GM06990 (cell line): ENCODE data around the gene IL1RAPL1.
A peak's percentile ranks its signal among the peaks of the same experiment; 100 is the strongest.

Experiments
- DNase-seq: peaks from one replicate; pipeline ENCODE4 v3.0.0-alpha.2; 2011; ENCODE audit not compliant: insufficient read length; ENCODE audit errors: extremely low read depth
- H3K27me3 ChIP-seq: replicated peaks from 2 replicates; pipeline ENCODE4 v1.6.0; 2011; ENCODE audit warnings: low read length; ENCODE audit not compliant: control insufficient read depth, insufficient read depth
- H3K36me3 ChIP-seq: 2 replicates; pipeline ENCODE4 v1.5.1; 2011; ENCODE audit warnings: low read length; ENCODE audit not compliant: control insufficient read depth, insufficient read depth
- H3K4me3 ChIP-seq: replicated peaks from 2 replicates; pipeline ENCODE4 v1.5.1; 2011; ENCODE audit warnings: low read depth, mild to moderate bottlenecking, control low read depth, low read length
- TF ChIP-seq, protein P1 (sequence below): IDR thresholded peaks from 2 replicates; pipeline ENCODE4 v1.5.1; 2011; ENCODE audit warnings: low read length, control low read depth, mild to moderate bottlenecking, inconsistent platforms; ENCODE audit not compliant: insufficient read depth, poor library complexity, severe bottlenecking

IL1RAPL1 gene

DNA sequence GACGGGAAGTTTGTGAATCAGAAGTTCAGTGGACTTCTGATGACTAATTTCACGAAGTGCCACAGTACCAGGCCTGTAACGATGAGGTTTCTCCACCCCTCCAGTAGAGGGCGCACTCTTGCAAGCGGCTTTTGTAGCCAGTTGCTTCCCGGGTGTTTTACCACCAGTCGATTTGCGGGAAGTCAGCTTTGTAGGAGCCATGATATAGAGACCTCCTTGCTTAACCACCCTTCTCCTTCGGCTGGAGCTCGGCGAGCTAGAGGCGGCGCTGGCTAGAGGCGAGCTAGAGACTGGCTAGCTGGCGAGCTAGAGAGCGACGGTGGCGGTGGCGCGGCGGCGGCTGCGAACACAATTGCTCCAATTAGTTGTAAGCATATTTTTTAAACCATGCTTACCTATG lies 72.0 kb downstream of the IL1RAPL1 start:
- DNase-seq, result no peak
- Histone ChIP-seq H3K27me3 (no peaks in the 10 kb centered on the region), H3K36me3 (no peaks in the 10 kb centered on the region), H3K4me3 (no peak overlapping the region)
- TF ChIP-seq, protein P1, sequence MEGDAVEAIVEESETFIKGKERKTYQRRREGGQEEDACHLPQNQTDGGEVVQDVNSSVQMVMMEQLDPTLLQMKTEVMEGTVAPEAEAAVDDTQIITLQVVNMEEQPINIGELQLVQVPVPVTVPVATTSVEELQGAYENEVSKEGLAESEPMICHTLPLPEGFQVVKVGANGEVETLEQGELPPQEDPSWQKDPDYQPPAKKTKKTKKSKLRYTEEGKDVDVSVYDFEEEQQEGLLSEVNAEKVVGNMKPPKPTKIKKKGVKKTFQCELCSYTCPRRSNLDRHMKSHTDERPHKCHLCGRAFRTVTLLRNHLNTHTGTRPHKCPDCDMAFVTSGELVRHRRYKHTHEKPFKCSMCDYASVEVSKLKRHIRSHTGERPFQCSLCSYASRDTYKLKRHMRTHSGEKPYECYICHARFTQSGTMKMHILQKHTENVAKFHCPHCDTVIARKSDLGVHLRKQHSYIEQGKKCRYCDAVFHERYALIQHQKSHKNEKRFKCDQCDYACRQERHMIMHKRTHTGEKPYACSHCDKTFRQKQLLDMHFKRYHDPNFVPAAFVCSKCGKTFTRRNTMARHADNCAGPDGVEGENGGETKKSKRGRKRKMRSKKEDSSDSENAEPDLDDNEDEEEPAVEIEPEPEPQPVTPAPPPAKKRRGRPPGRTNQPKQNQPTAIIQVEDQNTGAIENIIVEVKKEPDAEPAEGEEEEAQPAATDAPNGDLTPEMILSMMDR, result peak; percentile 58

DNA sequence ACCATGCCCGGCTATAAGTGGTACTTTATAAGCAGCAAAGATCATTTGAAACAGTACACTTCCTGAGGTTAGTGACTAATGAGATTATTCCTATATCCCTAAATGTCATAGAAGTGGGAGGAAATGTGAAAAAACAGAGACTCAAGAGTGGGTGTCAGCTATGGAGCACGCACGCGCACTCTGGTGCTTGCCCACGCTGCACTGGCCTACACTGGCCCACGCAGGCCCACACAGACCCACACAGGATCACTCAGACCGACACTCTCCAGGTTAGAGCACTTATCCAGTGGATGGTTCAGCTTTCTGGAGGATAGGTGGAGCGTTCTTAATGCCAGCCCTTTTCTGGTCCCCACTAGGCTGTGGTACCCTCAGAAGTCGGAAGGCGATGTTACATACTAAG lies 78.5 kb downstream of the IL1RAPL1 start:
- TF ChIP-seq, protein P1, result no peak

GRCh38 chrX:28668303-28668702 lies 81.1 kb downstream of the IL1RAPL1 start:
- no peak for DNase-seq
- TF ChIP-seq, protein P1, result no peak
- H3K36me3 ChIP-seq, result no peaks in the 10 kb centered on the region
- no peaks in the 10 kb centered on the region for H3K27me3 ChIP-seq
- no peak overlapping the region for H3K4me3 ChIP-seq

More for the DNA sequence above, 78.5 kb downstream of the IL1RAPL1 start:
- no peaks in the 10 kb centered on the region for H3K36me3 ChIP-seq
- H3K4me3 ChIP-seq, result no peak overlapping the region
- H3K27me3 ChIP-seq, result no peaks in the 10 kb centered on the region
- DNase-seq, result no peak

- TF ChIP-seq, protein P1, result no peak
- Histone ChIP-seq H3K4me3 (no peak overlapping the region), H3K27me3 (no peaks in the 10 kb centered on the region), H3K36me3 (no peaks in the 10 kb centered on the region)
- no peak for DNase-seq
Observed at GRCh38 chrX:28668957-28669356, 81.7 kb downstream of the IL1RAPL1 start.

DNA sequence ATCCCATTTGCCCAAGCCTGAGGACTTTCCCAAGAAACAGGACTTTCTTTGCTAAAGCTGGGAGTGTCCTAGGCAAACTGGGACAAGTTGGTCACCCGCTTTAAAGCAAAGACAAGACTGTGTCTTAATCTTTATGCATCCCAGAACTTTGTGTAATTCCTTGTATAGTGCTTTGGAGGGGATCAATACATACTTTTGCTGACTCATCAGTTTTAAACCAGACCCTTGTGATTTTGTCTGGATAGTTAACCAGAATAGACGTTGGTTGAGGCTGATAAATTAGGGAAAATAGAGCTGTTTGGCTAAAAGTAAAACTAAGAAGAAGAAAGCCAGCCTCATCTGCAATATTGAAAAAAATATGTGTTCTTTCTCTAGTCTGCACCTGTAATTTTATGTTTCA lies 82.8 kb downstream of the IL1RAPL1 start:
- TF ChIP-seq, protein P1, result no peak
- Histone ChIP-seq H3K4me3 (no peak overlapping the region), H3K36me3 (no peaks in the 10 kb centered on the region), H3K27me3 (no peaks in the 10 kb centered on the region)
- DNase-seq, result no peak

- H3K4me3 ChIP-seq, result no peak overlapping the region
- H3K27me3 ChIP-seq, result no peaks in the 10 kb centered on the region
- TF ChIP-seq, protein P1, result no peak
- H3K36me3 ChIP-seq, result no peaks in the 10 kb centered on the region
- no peak for DNase-seq
Observed at GRCh38 chrX:28675173-28675572, 87.9 kb downstream of the IL1RAPL1 start.
